Globus pallidus (tissue), 1 donor: ENCODE results near the gene CD81.

ENCODE experiments used
- DNase-seq: peaks from one replicate; pipeline ENCODE4 v3.0.0-alpha.2; 2015; ENCODE audit warnings: low spot score

CD81 gene

GRCh38 chr11:2390725-2391151 is 13.6 kb downstream of the CD81 start:
- no peak for DNase-seq

DNA sequence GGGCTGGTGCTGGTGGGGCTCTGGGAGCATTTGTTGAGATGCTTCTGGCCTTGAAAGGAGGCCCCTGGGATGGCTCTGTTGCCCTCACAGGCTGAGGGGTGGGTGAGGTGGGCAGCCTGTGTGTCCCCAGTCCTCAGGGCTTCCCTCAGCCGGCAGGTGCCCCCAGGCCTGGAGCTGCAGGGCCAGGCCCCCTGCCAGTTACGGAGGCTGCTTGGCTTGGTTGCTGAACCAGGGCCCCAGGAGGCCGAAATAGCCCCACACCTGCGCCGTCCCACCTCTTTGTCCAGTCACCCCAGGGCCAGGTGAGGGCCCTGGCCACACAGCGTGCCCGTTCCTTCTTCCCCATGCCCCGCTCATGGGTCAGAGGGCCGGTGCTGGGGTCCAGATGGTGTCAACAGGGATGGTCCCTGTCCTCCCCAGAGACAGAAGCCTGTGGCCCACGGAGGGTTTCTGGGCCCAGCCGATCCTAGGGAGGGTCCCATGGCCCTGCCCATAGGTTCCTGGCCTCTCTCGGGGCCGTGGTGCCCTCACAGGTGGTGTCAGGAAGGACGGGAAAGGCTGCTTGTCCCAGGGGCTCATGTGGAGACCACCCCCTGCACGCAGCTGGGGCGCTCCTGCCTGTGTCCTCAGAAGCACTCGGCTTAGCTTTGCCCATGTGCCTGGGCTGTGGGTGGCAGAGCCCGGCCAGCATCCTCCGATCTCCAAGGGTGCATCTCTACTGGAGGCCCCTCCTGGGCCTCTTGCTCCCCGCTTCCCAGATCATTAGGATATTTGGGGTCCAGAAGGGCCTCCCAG is 14.3 kb downstream of the CD81 start:
- no peak for DNase-seq

GRCh38 chr11:2392241-2392959 is 15.3 kb downstream of the CD81 start:
- DNase-seq: no peak

GRCh38 chr11:2393111-2393868 is 16.2 kb downstream of the CD81 start:
- no peak for DNase-seq

- no peak for DNase-seq
These were observed 17.1 kb downstream of the CD81 start for GRCh38 chr11:2393941-2394817.

DNA sequence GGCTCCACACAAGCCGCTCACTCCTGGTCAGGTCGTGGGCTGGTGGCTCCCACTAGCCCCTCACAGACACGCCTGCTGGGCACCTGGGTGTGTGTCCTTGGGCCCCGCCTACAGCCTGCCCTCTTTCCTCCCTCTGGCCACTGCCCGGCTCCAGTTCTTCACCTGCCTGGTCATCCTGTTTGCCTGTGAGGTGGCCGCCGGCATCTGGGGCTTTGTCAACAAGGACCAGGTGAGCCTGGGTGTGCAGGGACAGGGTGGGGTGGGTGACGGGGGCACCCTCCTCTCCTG is 17.7 kb downstream of the CD81 start:
- DNase-seq: no peak

GRCh38 chr11:2395211-2395730 is 18.2 kb downstream of the CD81 start:
- DNase-seq: no peak

GRCh38 chr11:2395856-2396255 is 18.7 kb downstream of the CD81 start:
- no peak for DNase-seq

GRCh38 chr11:2396471-2396870 is 19.4 kb downstream of the CD81 start:
- no peak for DNase-seq

DNA sequence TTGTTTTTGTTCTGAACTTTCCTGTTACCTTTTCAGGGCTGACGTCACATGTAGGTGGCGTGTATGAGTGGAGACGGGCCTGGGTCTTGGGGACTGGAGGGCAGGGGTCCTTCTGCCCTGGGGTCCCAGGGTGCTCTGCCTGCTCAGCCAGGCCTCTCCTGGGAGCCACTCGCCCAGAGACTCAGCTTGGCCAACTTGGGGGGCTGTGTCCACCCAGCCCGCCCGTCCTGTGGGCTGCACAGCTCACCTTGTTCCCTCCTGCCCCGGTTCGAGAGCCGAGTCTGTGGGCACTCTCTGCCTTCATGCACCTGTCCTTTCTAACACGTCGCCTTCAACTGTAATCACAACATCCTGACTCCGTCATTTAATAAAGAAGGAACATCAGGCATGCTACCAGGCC is 19.9 kb downstream of the CD81 start:
- no peak for DNase-seq

DNA sequence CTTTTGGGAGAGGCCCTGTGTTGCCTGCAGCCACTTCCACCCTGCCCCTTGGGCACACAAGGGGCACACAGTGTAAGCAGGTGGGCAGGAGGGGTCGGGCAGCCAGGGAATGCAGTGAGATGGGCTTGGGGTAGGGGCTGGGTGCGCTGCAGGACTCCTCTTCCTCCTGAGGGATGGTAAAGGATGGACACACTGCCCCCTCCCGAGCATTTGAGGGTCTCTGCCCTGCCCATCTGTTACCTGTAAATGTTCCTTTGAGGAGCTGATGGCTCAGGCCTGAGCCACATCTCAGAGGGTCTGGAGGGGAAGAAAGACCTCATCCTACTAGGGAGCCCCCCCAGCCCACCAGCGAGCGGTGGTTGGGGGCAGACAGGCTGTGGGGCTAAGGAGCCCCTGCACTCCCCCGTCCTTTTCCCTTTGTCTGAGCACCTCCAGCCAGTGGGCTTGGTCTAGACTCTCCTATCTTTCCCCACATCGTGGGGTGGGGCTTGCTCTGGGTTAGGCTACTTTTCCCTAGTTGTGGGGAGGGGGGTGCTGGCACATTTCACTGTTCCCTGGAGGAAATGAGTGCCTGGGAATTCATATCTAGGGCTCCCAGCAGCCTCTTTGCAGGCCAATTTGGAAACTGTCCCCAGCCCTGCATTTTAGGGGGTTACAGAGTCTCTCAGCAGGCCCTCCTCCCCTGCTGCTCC is 21.7 kb downstream of the CD81 start:
- no peak for DNase-seq

DNA sequence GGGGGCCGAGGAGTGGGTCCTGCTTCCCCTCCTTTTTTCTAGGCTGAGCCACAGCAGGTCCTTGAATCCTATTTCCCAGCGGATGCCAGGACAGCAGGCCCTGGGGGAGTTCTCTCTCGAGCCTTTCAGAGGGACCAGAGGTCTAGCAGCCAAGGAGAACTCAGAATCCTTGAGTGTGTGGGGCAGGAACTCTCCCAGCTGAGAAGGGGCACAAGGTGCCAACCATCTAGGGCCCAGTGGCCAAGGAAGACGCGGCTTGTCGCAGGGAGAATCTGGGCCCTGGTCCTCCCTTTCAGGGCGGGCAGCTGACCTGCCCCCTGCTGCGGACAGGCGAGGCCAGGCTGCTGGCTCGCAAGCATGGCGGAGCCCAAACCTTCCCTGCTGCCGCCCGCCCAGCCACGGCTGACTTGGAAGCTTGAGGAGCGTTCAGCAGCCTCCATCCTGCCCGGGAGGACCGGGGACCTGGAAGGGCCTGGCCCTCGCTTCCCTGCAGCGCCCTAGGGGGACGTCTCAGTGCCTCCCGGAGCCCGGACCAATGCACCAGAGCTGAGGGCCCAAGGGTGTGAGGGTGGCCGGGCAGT is 22.5 kb downstream of the CD81 start:
- no peak for DNase-seq

DNA sequence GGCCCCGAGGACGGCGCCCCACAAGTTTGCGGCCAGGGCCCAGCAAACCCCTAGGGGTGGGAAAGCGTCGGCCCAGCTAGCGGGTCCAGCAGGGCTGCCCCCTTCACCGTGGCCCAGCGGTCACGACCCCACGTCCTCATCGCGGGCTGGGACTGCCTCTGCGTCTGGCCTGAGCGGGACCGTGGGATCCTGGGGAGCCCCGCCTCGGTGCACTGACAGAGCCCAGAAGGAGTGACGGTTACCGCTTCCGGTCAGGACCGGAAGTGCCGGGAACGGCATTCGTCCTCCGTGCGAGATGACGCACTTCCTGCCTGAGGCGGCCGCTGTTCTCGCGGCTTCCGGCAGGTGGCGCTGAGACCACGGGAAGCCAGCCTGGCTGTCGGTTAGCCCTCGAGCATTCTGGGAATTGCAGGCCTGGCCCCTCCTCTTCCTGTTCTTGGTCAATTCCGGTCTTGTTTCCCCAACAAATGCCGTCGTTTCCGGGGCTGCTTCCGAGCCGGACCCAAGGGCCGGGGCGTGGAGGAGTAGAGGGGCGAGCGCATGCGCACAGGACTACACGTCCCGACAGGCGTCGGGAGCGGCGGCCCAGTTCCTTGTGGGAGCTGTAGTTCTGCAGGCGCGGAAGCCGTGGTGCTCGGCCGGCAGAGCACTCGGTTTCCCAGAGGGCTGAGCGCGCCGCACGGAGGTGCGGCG is 23.1 kb downstream of the CD81 start, which contains the start of gene TSSC4:
Gene TSSC4 (plus strand): TSS at position 682 of the 693 bp plus-strand sequence. CDS start 1,884 bp downstream, outside the sequence.
- peak; percentile 100 for DNase-seq

GRCh38 chr11:2400762-2401435 is 23.8 kb downstream of the CD81 start:
- DNase-seq: no peak

DNA sequence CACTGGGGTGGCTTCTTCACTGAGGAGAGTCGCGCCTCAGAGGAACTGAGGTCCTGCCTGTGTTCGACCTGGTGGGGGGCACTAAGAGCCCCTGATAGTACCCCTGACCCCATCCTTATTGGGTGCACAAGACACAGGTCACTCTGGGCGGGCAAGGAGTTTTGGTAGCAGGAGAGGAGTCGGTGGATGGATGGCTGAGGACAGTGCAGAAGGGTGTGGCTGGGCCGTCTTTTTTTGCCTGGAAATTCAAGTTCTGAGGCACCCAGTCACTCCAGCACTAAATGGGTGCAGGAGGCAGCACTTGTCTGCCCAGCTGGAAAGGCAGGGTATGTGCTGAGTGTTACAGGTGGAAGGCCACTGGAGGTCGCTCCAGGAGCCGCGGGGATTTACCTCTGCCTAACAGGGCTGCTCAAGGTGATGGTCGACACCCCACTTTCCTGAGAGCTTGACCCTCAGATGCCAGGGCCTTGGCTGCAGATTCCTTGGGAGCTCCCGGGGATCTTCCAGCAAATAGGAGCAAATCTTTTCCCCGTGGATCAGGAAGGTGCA is 24.4 kb downstream of the CD81 start:
- DNase-seq: no peak

GRCh38 chr11:2402106-2402505 is 25.0 kb downstream of the CD81 start:
- no peak for DNase-seq

GRCh38 chr11:2402890-2403645 is 26.0 kb downstream of the CD81 start:
- no peak for DNase-seq

DNA sequence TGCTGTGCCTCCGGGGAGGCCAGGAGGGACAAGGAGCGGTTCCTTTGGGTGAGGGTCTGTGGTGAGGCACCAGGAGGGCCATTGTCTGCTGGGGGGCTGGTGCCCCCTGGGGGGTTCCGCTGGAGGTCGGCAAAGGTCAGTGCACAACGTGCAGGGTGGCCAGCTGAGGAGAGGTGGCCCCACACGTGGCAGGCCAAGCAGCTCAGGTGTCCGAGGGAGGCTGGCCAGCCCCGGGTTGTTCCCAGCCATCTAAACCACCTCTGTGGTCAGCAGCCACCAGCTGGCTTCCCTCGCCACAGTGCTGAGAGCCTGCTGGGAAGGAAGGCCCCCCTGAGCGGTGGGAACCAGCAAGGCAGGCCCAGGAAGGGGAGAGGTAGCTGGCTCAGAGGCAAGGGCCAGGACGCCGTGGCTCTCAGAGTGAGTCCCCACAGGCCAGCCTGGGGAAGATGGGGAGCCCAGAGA is 27.7 kb downstream of the CD81 start:
- no peak for DNase-seq
